GM12801 (cell line): ENCODE measurements around the gene FLT1.

Experiments used
- CTCF ChIP-seq: IDR thresholded peaks from one replicate; pipeline ENCODE4 v1.5.1; 2011; ENCODE audit warnings: control low read depth; ENCODE audit not compliant: insufficient read length; ENCODE audit errors: extremely low read depth

Gene FLT1

GRCh38 chr13:28320209-28320608, 174.7 kb downstream of the FLT1 start:
- TF ChIP-seq CTCF: no peak

GRCh38 chr13:28319528-28319927, 175.4 kb downstream of the FLT1 start:
- no peak for TF ChIP-seq CTCF

DNA sequence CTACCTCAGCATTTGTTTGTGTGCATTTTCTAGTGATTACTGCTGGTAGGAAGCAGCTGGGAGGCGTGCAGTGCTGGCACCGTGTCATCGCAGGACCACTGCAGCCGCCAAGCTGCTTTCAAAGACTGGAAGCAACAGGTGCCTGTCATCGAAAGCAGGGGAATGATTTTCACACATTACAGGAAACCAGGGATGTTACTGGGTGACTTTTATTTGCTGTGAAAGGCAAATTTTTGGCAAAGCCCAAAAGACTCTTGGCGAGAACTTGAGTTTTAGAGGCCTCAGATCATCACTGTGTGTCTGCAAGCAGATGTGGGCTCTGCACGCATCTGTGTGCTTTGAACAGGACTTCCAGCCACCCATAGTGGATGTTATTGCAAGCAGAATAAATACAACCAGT, 176.4 kb downstream of the FLT1 start:
- TF ChIP-seq CTCF: no peak

DNA sequence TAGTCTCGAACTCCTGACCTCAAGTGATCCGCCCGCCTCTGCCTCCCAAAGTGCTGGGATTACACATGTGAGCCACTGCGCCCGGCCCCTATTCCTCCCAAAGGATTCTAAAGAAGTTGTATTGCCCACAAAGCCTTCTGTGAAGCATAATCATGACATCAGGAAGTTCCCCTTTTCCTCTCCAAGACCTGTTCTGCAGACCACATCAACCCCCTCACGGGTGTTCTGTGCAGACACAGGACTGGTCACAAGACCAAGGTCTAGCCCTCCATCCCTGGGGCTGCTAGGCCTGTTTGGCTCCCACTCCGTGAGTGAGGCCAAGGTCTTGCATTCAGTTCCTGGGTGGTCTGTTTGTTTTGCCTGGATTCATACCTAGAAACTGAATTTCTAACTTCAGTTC, 178.1 kb downstream of the FLT1 start:
- TF ChIP-seq CTCF: no peak

DNA sequence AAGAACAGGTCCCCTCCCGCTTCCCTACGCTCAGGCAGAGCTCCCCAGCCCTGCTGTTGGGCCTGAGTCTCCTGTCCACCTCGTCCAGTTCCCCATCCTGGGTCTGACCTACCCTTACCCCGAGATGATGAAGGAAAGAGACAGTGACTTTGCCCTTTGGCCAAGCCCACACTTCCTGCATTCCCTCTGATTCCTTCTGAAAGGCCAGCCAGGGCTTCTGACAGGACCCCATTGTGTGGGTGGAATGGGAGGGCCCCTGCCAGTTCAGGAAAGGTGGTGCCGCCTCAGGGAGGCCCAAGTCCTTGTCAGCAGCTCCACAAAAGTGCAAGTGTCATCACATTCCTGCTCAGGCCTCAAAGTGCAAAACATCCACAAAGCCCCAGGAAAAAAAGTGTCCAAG, 178.8 kb downstream of the FLT1 start:
- no peak for TF ChIP-seq CTCF

- TF ChIP-seq CTCF: no peak
Observed at GRCh38 chr13:28314879-28315278, 180.0 kb downstream of the FLT1 start.

DNA sequence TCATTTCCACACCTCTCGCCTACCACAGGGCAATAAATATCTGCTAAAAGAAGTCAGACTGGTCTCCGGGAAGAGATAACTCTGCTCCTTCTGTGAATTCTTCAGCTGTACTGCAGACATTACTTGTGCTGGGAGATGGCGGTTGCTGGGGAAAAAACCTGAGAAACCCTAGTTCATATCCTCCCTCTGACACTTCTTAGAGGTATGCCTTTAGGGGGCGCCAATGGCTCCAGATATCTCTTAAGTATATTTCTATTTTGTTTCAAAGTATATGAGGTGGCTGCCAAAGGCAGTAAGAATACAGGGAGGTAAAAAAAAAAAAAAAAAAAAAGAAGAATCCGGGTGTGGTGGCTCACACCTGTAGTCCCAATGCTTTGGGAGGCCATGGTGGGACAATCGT, 181.3 kb downstream of the FLT1 start:
- no peak for TF ChIP-seq CTCF

DNA sequence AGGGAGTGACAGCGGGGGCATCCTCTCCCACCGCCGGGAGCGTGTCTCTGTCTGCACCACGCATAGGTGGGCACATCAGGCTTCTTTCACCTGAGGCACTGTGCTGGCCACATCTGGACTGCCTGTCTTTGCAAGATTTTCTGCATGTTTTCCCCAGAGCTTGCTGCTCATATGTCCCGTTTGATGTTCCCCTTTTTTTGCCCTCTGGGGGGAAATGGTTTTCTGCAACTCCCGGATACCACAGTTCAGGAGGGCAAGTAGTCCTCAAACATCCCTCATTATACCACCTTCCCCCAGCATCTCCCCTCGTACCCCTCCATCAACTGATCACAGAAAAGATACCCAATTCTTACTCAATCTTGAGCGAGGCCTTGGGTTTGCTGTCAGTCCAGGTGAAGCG, 188.6 kb downstream of the FLT1 start:
- TF ChIP-seq CTCF: no peak
